NB4 (cell line): ENCODE measurements around the gene FEZF2.

ENCODE experiments used
- DNase-seq: peaks from one replicate; pipeline ENCODE4 v3.0.0; 2010; ENCODE audit warnings: low read depth
- H3K4me3 ChIP-seq: one replicate; pipeline ENCODE4 v1.5.1; 2011; ENCODE audit warnings: mild to moderate bottlenecking, low read depth, low read length, moderate library complexity
- MYC ChIP-seq: IDR thresholded peaks from 2 replicates; pipeline ENCODE4 v1.6.1; 2011; ENCODE audit warnings: low read depth, low read length
- POLR2A ChIP-seq: IDR thresholded peaks from 2 replicates; pipeline ENCODE4 v1.6.1; 2011; ENCODE audit warnings: mild to moderate bottlenecking; ENCODE audit not compliant: insufficient read length; ENCODE audit errors: extremely low read depth
- TF ChIP-seq, protein P1 (sequence below): IDR thresholded peaks from one replicate; pipeline ENCODE4 v1.5.1; 2012; ENCODE audit warnings: low read depth, low read length
- TF ChIP-seq, protein P2 (sequence below): IDR thresholded peaks from 2 replicates; pipeline ENCODE4 v1.6.1; 2011; ENCODE audit warnings: low read depth, low read length

FEZF2 gene

GRCh38 chr3:62392626-62393292 lies 19.4 kb upstream of the FEZF2 start:
- H3K4me3 ChIP-seq = no peak overlapping the region
- no peak for DNase-seq
- no peak for TF ChIP-seq POLR2A
- TF ChIP-seq, protein P1, sequence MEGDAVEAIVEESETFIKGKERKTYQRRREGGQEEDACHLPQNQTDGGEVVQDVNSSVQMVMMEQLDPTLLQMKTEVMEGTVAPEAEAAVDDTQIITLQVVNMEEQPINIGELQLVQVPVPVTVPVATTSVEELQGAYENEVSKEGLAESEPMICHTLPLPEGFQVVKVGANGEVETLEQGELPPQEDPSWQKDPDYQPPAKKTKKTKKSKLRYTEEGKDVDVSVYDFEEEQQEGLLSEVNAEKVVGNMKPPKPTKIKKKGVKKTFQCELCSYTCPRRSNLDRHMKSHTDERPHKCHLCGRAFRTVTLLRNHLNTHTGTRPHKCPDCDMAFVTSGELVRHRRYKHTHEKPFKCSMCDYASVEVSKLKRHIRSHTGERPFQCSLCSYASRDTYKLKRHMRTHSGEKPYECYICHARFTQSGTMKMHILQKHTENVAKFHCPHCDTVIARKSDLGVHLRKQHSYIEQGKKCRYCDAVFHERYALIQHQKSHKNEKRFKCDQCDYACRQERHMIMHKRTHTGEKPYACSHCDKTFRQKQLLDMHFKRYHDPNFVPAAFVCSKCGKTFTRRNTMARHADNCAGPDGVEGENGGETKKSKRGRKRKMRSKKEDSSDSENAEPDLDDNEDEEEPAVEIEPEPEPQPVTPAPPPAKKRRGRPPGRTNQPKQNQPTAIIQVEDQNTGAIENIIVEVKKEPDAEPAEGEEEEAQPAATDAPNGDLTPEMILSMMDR = no peak
- TF ChIP-seq, protein P2, sequence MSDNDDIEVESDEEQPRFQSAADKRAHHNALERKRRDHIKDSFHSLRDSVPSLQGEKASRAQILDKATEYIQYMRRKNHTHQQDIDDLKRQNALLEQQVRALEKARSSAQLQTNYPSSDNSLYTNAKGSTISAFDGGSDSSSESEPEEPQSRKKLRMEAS = no peak
- no peak for TF ChIP-seq MYC

GRCh38 chr3:62387251-62387650 lies 13.9 kb upstream of the FEZF2 start:
- no peak overlapping the region for H3K4me3 ChIP-seq
- no peak for DNase-seq
- TF ChIP-seq POLR2A (no peak), MYC (no peak)
- TF ChIP-seq, protein P2 = no peak
- TF ChIP-seq, protein P1 = no peak

- no peak for DNase-seq
- TF ChIP-seq, protein P1 = no peak
- TF ChIP-seq POLR2A = no peak
- TF ChIP-seq MYC = no peak
- TF ChIP-seq, protein P2 = no peak
Observed at GRCh38 chr3:62379321-62379798, 6.0 kb upstream of the FEZF2 start.

GRCh38 chr3:62378921-62379320 lies 5.6 kb upstream of the FEZF2 start:
- TF ChIP-seq MYC (no peak), POLR2A (no peak)
- TF ChIP-seq, protein P1 = no peak
- TF ChIP-seq, protein P2 = no peak
- DNase-seq = no peak
- no peak overlapping the region for H3K4me3 ChIP-seq

More at GRCh38 chr3:62379321-62379798, 6.0 kb upstream of the FEZF2 start:
- H3K4me3 ChIP-seq = no peak overlapping the region

- H3K4me3 ChIP-seq = no peak overlapping the region
- no peak for DNase-seq
- TF ChIP-seq, protein P1 = no peak
- no peak for TF ChIP-seq MYC
- no peak for TF ChIP-seq POLR2A
- TF ChIP-seq, protein P2 = no peak
Observed at GRCh38 chr3:62378311-62378789, 5.0 kb upstream of the FEZF2 start.
